ENCODE results near the gene HEBP2. TPM values are rescaled to one million over a fixed set of nuclear protein-coding genes. Genes with fewer than 3 reads are reported as not detected.

Gene HEBP2, protein sequence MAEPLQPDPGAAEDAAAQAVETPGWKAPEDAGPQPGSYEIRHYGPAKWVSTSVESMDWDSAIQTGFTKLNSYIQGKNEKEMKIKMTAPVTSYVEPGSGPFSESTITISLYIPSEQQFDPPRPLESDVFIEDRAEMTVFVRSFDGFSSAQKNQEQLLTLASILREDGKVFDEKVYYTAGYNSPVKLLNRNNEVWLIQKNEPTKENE
- total RNA-seq: 41.2 and 55.9 TPM in 2 replicates

GRCh38 chr6:138403801-138404665 lies at the start of gene HEBP2:
HEBP2 (plus strand) TSS chr6:138404223; CDS start chr6:138404496, 273 bp downstream.

GRCh38 chr6:138377844-138378243 lies 26.2 kb upstream of the HEBP2 start, which contains the start of gene SMIM28:
SMIM28 (plus strand) TSS chr6:138377905; CDS start chr6:138378073, 168 bp downstream.

Other genes with a start within 250 kb of the HEBP2 start
- 0.17 and 0.44 TPM in 2 replicates for gene ARFGEF3, start 242.3 kb upstream of the HEBP2 start, total RNA-seq
- not detected in 2 replicates for gene PBOV1, start 185.7 kb upstream of the HEBP2 start, total RNA-seq
- gene SMIM28, start 26.3 kb upstream of the HEBP2 start, total RNA-seq: not detected in 2 replicates
- 18.2 and 26.3 TPM in 2 replicates for gene NHSL1, start 95.3 kb downstream of the HEBP2 start, total RNA-seq